Measurements from ENCODE around the gene FCER2.
A peak's percentile ranks its signal among the peaks of the same experiment; 100 is the strongest.

FCER2 gene

DNA sequence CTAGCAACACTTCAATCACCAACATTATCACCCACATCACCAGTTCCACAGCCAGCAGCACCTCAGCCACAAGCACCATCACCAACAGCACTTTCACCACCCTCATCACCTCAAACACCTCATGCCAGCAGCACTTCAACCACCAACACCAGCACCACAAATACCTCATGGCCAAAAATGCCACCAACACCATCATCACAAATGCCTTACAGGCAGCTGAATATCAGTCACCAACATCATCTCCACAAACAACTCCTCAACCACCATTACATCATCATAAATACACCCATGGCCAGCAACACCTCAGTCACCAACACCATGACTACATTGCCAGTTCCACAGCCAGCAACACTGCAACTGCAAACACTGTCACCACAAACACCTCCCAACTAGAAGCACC is 10.4 kb downstream of the FCER2 start:
- no peaks in the 10 kb centered on the region for H3K4me1 ChIP-seq (ENCODE audit: control insufficient read depth, insufficient read depth, low read length, poor library complexity, severe bottlenecking)
- H3K27ac ChIP-seq (ENCODE audit: insufficient read depth, low read length, poor library complexity, severe bottlenecking), result no peak overlapping the region
- no peak overlapping the region for H3K4me3 ChIP-seq (ENCODE audit: insufficient read depth, low read depth, low read length, poor library complexity, severe bottlenecking)
- H3K36me3 ChIP-seq (ENCODE audit: control insufficient read depth, insufficient read depth, low read length), result no peaks in the 10 kb centered on the region
- DNase-seq, result no peak
- H3K27me3 ChIP-seq (replicated peaks; ENCODE audit: control insufficient read depth, insufficient read depth, low read length, poor library complexity, severe bottlenecking), result no peaks in the 10 kb centered on the region
- no peaks in the 10 kb centered on the region for H3K9me3 ChIP-seq (ENCODE audit: control insufficient read depth, low read length)

- Histone ChIP-seq H3K4me1 (ENCODE audit: control insufficient read depth, insufficient read depth, low read length, poor library complexity, severe bottlenecking) (no peaks in the 10 kb centered on the region), H3K4me3 (ENCODE audit: insufficient read depth, low read depth, low read length, poor library complexity, severe bottlenecking) (no peak overlapping the region), H3K27me3 (replicated peaks; ENCODE audit: control insufficient read depth, insufficient read depth, low read length, poor library complexity, severe bottlenecking) (no peaks in the 10 kb centered on the region), H3K36me3 (ENCODE audit: control insufficient read depth, insufficient read depth, low read length) (no peaks in the 10 kb centered on the region), H3K27ac (ENCODE audit: insufficient read depth, low read length, poor library complexity, severe bottlenecking) (no peak overlapping the region), H3K9me3 (ENCODE audit: control insufficient read depth, low read length) (no peaks in the 10 kb centered on the region)
- no peak for DNase-seq
Observed at GRCh38 chr19:7690779-7691258, 11.1 kb downstream of the FCER2 start.

GRCh38 chr19:7689165-7689564 is 12.8 kb downstream of the FCER2 start:
- Histone ChIP-seq H3K9me3 (ENCODE audit: control insufficient read depth, low read length) (no peaks in the 10 kb centered on the region), H3K4me3 (ENCODE audit: insufficient read depth, low read depth, low read length, poor library complexity, severe bottlenecking) (no peak overlapping the region), H3K27me3 (replicated peaks; ENCODE audit: control insufficient read depth, insufficient read depth, low read length, poor library complexity, severe bottlenecking) (no peaks in the 10 kb centered on the region), H3K36me3 (ENCODE audit: control insufficient read depth, insufficient read depth, low read length) (no peaks in the 10 kb centered on the region), H3K27ac (ENCODE audit: insufficient read depth, low read length, poor library complexity, severe bottlenecking) (no peak overlapping the region), H3K4me1 (ENCODE audit: control insufficient read depth, insufficient read depth, low read length, poor library complexity, severe bottlenecking) (no peaks in the 10 kb centered on the region)
- no peak for DNase-seq

DNA sequence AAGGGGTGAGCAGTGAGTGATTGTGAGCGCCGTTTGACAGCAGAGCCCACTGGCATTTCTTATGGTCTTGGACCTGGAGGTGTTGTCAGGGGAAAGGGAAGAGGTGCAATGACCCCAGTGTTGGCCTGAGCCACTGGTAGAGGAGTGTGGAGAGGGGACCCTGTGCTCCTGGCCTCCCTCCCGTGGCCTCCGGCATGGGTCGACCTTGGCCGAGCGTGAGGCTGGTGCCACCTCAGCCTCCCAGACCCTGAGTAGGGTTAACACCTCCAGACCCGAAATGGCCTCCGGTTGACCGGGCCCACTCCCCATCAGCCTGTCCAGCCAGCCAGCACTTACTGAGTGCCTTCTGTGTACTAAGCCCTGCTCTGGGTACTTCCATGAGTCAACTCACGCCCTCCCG is 14.8 kb downstream of the FCER2 start:
- DNase-seq, result no peak
- Histone ChIP-seq H3K27ac (ENCODE audit: insufficient read depth, low read length, poor library complexity, severe bottlenecking) (no peak overlapping the region), H3K27me3 (replicated peaks; ENCODE audit: control insufficient read depth, insufficient read depth, low read length, poor library complexity, severe bottlenecking) (no peaks in the 10 kb centered on the region), H3K4me3 (ENCODE audit: insufficient read depth, low read depth, low read length, poor library complexity, severe bottlenecking) (no peak overlapping the region), H3K9me3 (ENCODE audit: control insufficient read depth, low read length) (no peaks in the 10 kb centered on the region), H3K36me3 (ENCODE audit: control insufficient read depth, insufficient read depth, low read length) (peaks cover 7% of the 10 kb centered on the region), H3K4me1 (ENCODE audit: control insufficient read depth, insufficient read depth, low read length, poor library complexity, severe bottlenecking) (peaks cover under 1% of the 10 kb centered on the region)

- Histone ChIP-seq H3K27ac (ENCODE audit: insufficient read depth, low read length, poor library complexity, severe bottlenecking) (no peak overlapping the region), H3K27me3 (replicated peaks; ENCODE audit: control insufficient read depth, insufficient read depth, low read length, poor library complexity, severe bottlenecking) (no peaks in the 10 kb centered on the region), H3K4me1 (ENCODE audit: control insufficient read depth, insufficient read depth, low read length, poor library complexity, severe bottlenecking) (peaks cover 11% of the 10 kb centered on the region), H3K4me3 (ENCODE audit: insufficient read depth, low read depth, low read length, poor library complexity, severe bottlenecking) (no peak overlapping the region), H3K36me3 (ENCODE audit: control insufficient read depth, insufficient read depth, low read length) (peaks cover 7% of the 10 kb centered on the region), H3K9me3 (ENCODE audit: control insufficient read depth, low read length) (no peaks in the 10 kb centered on the region)
- DNase-seq, result no peak
Observed at GRCh38 chr19:7685546-7686445, 16.1 kb downstream of the FCER2 start.

- Histone ChIP-seq H3K4me1 (ENCODE audit: control insufficient read depth, insufficient read depth, low read length, poor library complexity, severe bottlenecking) (peaks cover 29% of the 10 kb centered on the region), H3K9me3 (ENCODE audit: control insufficient read depth, low read length) (no peaks in the 10 kb centered on the region)
- DNase-seq, result no peak
Observed at GRCh38 chr19:7682175-7682855, 19.6 kb downstream of the FCER2 start.

DNA sequence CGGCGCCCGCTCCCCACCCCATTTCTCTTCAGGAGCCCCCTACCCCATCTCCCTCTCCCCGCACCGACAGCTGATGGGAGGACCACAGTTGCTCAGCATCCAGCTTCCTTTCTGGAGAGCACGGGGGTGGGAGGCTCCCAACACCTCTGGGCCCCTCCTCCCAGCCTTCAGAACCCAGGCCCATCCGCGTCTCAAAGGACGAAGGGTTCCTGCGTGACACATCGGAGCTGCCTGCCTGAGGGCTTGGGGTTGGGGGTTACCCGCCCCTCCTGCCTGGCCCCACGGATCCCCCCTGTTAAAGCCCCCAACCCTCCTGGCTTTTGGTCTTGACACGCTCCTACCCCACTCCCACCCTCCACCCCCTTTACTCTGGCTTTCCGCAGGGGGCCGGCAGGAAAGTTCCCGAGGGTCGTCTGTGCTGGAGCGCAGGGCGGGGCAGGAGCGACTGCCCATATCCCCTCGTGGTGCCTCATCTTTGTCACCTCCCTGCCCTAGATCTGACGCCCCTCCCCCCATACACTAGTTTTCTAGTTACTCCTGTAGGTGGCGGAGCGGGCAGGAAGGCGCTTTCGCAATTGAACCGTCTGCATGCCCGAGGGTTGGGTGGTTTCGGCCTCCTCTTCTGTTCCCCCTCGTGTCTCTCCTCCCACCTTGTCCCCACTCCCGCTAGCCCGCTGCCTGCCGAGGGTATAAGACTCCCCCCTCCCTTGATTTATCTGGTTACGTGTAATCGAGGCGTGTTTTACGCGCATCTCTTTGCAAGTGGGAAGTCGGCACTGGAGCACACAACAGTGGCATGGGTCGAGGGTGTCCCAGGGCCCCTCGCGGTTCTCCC is 20.4 kb downstream of the FCER2 start:
- Histone ChIP-seq H3K9me3 (ENCODE audit: control insufficient read depth, low read length) (no peaks in the 10 kb centered on the region), H3K4me1 (ENCODE audit: control insufficient read depth, insufficient read depth, low read length, poor library complexity, severe bottlenecking) (peaks cover 35% of the 10 kb centered on the region), H3K27ac (ENCODE audit: insufficient read depth, low read length, poor library complexity, severe bottlenecking) (peak overlapping the region; percentile 91), H3K36me3 (ENCODE audit: control insufficient read depth, insufficient read depth, low read length) (peaks cover 7% of the 10 kb centered on the region), H3K4me3 (ENCODE audit: insufficient read depth, low read depth, low read length, poor library complexity, severe bottlenecking) (peak overlapping the region; percentile 99), H3K27me3 (replicated peaks; ENCODE audit: control insufficient read depth, insufficient read depth, low read length, poor library complexity, severe bottlenecking) (no peaks in the 10 kb centered on the region)
- peak; percentile 66 to 75 (median 70) for DNase-seq

More at GRCh38 chr19:7682175-7682855, 19.6 kb downstream of the FCER2 start:
- Histone ChIP-seq H3K4me3 (ENCODE audit: insufficient read depth, low read depth, low read length, poor library complexity, severe bottlenecking) (peak overlapping the region; percentile 99), H3K36me3 (ENCODE audit: control insufficient read depth, insufficient read depth, low read length) (peaks cover 7% of the 10 kb centered on the region), H3K27me3 (replicated peaks; ENCODE audit: control insufficient read depth, insufficient read depth, low read length, poor library complexity, severe bottlenecking) (no peaks in the 10 kb centered on the region), H3K27ac (ENCODE audit: insufficient read depth, low read length, poor library complexity, severe bottlenecking) (peak overlapping the region; percentile 91)

DNA sequence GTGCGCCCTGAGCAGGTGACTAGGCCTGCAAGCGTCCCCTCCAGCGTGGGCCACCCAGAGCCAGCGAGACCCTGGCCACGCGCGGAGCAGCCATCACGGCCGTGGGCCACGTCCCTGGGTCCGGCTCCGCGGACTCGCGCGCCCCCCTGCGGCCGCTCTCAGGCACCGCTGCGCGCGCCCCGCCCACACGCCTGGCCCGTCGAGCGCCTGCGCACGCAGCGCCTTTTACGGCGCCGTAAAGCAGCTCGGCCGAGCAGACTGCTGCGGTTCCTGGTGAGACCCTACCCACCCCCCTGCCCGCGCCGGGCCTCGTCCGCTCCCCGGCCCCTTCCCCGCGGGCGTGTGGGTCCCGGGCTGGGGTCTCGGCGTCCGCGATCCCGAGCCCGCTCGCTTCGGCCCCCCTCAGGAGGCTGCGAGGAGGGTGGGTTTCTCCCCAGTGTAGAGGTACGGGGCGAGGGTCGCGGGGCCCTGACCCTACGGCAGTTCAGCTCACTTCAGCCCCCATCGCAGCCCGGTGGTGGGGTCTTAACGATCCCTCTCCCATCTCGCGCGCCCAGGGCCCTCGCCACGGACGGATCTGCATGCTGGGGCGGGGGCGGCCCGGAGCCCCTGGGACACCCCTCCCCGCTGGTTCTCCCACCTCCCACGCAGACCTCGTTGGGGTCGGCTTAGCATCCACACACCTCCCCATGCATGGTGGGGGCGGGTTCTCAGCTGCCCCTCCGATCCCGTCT is 21.2 kb downstream of the FCER2 start, which contains the start of gene TRAPPC5:
Gene TRAPPC5, plus strand, starts transcription at position 228 of the 734 bp plus-strand sequence. CDS start 1,421 bp downstream, outside the sequence.
- peaks cover 7% of the 10 kb centered on the region for H3K36me3 ChIP-seq (ENCODE audit: control insufficient read depth, insufficient read depth, low read length)
- peaks cover 37% of the 10 kb centered on the region for H3K4me1 ChIP-seq (ENCODE audit: control insufficient read depth, insufficient read depth, low read length, poor library complexity, severe bottlenecking)
- no peaks in the 10 kb centered on the region for H3K27me3 ChIP-seq (replicated peaks; ENCODE audit: control insufficient read depth, insufficient read depth, low read length, poor library complexity, severe bottlenecking)
- DNase-seq, result peak; percentile 75 to 79 (median 75)
- peak within 1 kb of the TSS; percentile 91 for H3K27ac ChIP-seq (ENCODE audit: insufficient read depth, low read length, poor library complexity, severe bottlenecking)
- peak within 1 kb of the TSS; percentile 99 for H3K4me3 ChIP-seq (ENCODE audit: insufficient read depth, low read depth, low read length, poor library complexity, severe bottlenecking)
- H3K9me3 ChIP-seq (ENCODE audit: control insufficient read depth, low read length), result no peaks in the 10 kb centered on the region
